Cortex of kidney (tissue), 1 donor: ENCODE data around the gene BCL2.

Experiments used
- DNase-seq: peaks from one replicate; lab custom pipeline; 2025; lab: John Stamatoyannopoulos, UW

The BCL2 gene

GRCh38 chr18:63107171-63107845, 212.3 kb downstream of the BCL2 start:
- DNase-seq: no peak

GRCh38 chr18:63106727-63107126, 212.8 kb downstream of the BCL2 start:
- no peak for DNase-seq

DNA sequence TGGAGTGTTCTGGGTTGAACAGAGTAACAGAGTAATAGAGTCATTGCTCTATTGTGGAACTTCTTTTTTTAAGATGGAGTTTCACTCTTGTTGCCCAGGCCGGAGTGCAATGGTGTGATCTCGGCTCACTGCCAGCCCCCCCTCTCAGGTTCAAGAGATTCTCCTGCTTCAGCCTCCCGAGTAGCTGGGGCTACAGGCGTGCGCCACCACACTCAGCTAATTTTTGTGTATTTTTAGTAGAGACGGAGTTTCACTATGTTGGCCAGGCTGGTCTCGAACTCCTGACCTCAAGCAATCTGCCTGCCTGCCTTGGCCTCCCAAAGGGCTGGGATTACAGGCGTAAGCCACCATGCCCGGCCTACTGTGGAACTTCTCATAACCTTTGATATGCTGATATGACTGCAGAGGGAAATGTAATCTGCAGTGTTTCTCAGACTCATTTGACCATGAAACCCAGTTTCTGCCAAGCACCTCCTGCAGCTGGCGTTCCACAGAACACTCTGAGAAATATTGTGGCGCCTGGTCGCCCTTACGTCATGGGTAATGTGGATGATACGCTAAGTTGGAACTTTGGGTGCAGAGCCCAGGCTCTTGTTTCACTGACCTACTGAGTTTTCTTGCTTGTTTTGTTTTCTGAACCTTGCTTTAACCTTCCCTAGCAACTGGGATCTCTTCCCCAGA, 213.8 kb downstream of the BCL2 start:
- DNase-seq: no peak

GRCh38 chr18:63104868-63105267, 214.7 kb downstream of the BCL2 start:
- DNase-seq: no peak

DNA sequence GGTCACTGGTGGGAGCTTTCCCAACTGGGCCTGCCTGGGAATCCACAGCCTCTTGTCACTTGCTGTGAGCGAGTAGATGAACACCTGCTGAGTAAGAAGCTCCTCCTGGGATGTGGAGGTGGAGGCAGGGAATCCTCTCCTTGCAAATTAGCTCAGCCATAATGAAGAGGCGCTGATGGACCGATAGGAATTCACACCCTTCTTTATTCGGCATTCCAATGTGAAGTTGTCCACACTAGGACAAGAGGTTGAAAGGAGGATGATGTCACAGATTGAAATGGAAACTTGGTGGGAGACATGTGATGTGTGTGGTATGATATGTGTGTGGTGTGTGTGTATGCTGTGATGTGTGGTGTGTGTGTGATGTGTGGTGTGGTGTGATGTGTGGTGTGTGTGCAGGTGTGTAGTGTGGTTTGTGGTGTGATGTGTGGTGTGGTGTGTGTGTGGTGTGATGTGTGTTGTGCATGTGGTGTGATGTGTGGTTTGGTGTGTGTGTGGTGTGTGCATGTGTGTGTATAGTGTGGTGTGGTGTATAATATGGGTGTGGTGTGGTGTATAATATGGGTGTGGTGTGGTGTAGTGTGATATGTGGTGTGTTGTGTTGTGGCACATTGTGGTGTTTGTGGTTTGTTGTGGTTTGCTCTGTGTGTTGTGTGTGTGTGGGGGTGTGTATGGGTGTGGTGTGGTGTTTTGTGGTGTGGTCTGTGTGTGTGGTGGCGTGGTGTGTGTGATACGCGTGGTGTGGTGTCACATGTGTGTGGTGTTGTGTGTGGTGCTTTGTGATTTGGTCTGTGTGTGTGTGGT, 216.4 kb downstream of the BCL2 start:
- no peak for DNase-seq

GRCh38 chr18:63100630-63101055, 218.9 kb downstream of the BCL2 start:
- no peak for DNase-seq

GRCh38 chr18:63099848-63100629, 219.5 kb downstream of the BCL2 start:
- DNase-seq: no peak

DNA sequence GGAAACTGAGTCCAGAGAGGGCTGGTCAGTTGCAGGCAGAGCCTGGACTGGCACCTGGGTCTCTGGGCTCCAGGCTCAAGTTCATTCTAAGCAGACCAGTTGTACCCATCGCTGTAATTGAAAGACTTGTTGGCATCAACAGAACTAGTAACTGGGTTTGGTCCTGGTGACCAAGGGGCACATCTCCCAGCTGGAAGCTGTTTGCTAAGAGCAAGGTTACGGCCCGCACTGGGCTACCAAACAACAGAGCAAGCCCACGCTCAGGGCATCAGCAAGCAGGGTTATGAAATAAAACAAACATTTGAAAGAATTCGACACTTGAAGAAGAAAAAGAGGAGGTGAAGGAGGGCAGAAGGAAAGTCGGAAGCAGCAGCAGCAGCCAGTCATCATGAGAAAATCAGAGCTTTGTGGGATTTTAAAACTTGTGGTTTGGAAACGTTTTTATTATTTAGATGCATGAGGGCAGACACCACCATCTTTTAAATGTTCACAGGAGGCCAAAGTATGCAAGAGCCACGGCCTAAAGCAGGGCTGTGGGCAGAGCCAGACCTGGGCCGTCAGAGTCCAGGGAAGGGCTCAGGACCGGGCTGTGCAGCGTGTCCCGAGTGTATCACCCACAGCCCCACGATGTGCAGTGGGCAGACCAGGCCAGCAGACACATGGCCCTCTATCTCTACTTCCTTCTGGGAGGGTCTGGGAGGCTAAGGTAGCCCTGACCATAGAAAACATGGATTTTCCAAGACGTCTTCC, 220.3 kb downstream of the BCL2 start:
- DNase-seq: no peak

- no peak for DNase-seq
Observed at GRCh38 chr18:63098018-63098981, 221.3 kb downstream of the BCL2 start.

DNA sequence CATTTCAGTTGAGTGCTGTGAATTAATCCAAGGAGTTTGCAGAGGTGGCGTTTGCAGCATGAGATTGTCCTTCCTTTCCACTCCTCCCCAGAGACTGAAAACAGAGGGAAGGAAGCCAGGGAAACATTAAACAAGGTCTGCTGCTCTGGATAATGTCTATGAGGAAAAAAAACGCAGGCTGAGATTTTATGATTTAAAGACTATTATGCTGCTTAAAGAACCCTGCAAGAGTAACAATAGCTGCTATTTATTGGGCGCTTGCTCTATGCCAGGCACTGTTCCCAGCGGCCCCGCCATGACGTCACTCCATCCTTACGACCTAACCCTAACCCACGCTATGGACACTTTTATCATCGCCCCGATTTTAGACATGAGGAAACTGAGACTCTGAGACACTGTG, 222.4 kb downstream of the BCL2 start:
- no peak for DNase-seq

DNA sequence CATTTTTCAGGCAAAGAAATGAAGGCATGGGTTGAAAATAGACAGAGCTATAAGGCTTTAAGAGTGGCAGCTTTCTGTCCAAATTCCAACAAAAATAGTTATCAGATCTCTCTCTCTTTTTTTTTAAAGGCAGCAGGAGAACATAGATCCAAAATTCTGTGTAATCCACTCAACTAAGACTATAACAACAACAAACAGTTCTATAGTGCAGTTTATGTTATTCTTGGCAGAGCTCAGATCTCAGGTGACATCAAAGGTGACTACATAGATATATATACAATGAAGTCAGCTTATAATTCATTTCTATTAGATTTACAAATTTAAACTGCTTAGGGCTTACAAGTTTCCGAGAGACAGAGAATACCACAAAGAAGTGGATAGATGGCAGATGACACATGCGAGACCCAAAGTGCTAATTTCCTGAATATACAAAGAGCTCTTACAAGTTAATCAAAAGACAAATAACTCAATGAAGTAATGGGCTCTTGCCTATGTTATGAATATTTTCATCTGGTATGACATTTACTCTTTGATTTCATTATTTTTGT, 223.2 kb downstream of the BCL2 start:
- no peak for DNase-seq

DNA sequence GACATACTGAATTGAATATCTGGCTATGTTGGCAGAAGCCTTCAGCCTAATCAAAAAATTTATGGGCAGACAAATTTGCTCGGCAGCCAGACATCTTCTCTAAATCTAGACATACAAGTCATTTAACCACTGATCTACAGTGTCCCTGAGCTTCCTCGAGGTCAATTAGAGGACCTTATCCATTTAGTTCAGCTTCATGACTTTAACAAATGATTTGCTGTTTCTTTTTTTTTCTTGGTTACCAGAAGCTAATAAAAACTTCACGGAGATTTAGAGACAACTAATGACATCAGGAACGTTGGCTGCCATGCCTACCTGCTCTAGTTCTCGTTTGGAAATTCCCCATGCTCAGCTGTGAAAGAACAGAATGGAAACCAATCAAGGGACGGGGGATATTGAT, 223.8 kb downstream of the BCL2 start:
- DNase-seq: no peak

- no peak for DNase-seq
Observed at GRCh38 chr18:63091671-63092364, 227.8 kb downstream of the BCL2 start.

DNA sequence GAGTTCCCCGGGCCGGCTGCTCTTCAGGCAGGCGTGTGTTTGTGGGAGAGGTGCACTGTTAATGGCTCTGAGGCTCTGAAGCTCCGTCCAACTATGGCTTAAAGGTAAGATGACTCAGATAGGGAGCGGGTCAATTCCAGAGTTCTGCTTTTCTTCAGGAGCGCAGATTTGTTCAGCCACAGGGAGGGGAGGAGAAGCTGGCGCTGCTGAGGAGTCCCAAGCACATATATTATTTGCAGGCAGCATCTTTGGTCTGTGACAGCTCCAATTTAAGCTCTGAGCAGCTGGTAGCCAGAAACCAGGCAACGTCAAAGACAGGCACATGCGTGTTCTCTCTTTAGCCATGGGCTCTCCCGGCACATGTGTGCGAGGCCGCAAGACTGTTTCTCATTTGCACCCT, 229.2 kb downstream of the BCL2 start:
- no peak for DNase-seq

GRCh38 chr18:63089041-63089440, 230.5 kb downstream of the BCL2 start:
- DNase-seq: no peak

GRCh38 chr18:63088262-63088661, 231.3 kb downstream of the BCL2 start:
- DNase-seq: no peak

GRCh38 chr18:63087421-63088230, 231.9 kb downstream of the BCL2 start:
- no peak for DNase-seq

DNA sequence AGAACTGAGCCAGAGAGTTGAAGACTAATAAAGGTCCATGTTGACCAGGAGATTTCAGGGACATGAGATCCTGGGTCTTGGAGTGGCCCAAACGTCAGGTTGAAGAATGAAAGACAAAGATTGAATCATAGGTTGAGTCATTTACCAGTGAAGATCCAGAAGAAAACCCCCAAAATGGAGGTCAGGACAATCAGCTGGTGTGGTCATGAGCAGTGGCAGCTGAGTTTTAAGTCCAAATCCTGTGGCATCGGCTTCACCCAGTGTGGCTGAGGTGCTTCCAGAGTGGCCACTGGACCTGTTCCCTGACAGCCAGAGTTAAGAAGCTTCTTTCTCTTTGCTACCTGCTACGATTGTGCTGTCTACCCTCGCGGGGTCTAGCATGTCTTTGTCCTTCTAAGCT, 234.0 kb downstream of the BCL2 start:
- no peak for DNase-seq
